GM12864 (cell line): ENCODE data around the gene ALDH9A1.
"Not testable (repeated sequence)": the region's sequence is repeated elsewhere in the genome, so short reads cannot be mapped to it uniquely, and the experiment has no call there.

Experiments
- DNase-seq: peaks from one replicate; pipeline ENCODE4 v3.0.0-alpha.2; 2011; ENCODE audit warnings: low read depth
- H3K4me3 ChIP-seq: 2 replicates; pipeline ENCODE4 v1.5.1; 2011; ENCODE audit warnings: mild to moderate bottlenecking, low read depth, low read length, control low read depth
- CTCF ChIP-seq: IDR thresholded peaks from 2 replicates; pipeline ENCODE4 v1.5.1; 2011; ENCODE audit warnings: low read depth, mild to moderate bottlenecking, moderate library complexity, low read length, control low read depth, inconsistent platforms; ENCODE audit errors: missing control alignments

Gene ALDH9A1

GRCh38 chr1:165726841-165727240, 28.5 kb upstream of the ALDH9A1 start:
- TF ChIP-seq CTCF: no peak
- DNase-seq: no peak
- no peak overlapping the region for H3K4me3 ChIP-seq

- H3K4me3 ChIP-seq: no peak overlapping the region
- no peak for TF ChIP-seq CTCF
- no peak for DNase-seq
These were observed 27.8 kb upstream of the ALDH9A1 start for GRCh38 chr1:165726169-165726568.

GRCh38 chr1:165717918-165718515, 19.7 kb upstream of the ALDH9A1 start:
- TF ChIP-seq CTCF: peak; percentile 74
- no peak overlapping the region for H3K4me3 ChIP-seq
- DNase-seq: no peak

GRCh38 chr1:165716265-165717051, 18.1 kb upstream of the ALDH9A1 start:
- not testable (repeated sequence) for DNase-seq, H3K4me3 ChIP-seq

GRCh38 chr1:165712764-165713163, 14.4 kb upstream of the ALDH9A1 start:
- no peak overlapping the region for H3K4me3 ChIP-seq
- TF ChIP-seq CTCF: no peak
- DNase-seq: no peak

- no peak for DNase-seq
- H3K4me3 ChIP-seq: no peak overlapping the region
- no peak for TF ChIP-seq CTCF
These were observed 9.8 kb upstream of the ALDH9A1 start for GRCh38 chr1:165707984-165708706.

GRCh38 chr1:165703648-165704047, 5.3 kb upstream of the ALDH9A1 start:
- TF ChIP-seq CTCF: no peak
- H3K4me3 ChIP-seq: no peak overlapping the region
- DNase-seq: no peak

- not testable (repeated sequence) for DNase-seq, H3K4me3 ChIP-seq
These were observed 3.6 kb upstream of the ALDH9A1 start for GRCh38 chr1:165701922-165702321.
